ENCODE results near the gene GNAI3.
A peak's percentile ranks its signal among the peaks of the same experiment; 100 is the strongest.

GNAI3 gene

DNA sequence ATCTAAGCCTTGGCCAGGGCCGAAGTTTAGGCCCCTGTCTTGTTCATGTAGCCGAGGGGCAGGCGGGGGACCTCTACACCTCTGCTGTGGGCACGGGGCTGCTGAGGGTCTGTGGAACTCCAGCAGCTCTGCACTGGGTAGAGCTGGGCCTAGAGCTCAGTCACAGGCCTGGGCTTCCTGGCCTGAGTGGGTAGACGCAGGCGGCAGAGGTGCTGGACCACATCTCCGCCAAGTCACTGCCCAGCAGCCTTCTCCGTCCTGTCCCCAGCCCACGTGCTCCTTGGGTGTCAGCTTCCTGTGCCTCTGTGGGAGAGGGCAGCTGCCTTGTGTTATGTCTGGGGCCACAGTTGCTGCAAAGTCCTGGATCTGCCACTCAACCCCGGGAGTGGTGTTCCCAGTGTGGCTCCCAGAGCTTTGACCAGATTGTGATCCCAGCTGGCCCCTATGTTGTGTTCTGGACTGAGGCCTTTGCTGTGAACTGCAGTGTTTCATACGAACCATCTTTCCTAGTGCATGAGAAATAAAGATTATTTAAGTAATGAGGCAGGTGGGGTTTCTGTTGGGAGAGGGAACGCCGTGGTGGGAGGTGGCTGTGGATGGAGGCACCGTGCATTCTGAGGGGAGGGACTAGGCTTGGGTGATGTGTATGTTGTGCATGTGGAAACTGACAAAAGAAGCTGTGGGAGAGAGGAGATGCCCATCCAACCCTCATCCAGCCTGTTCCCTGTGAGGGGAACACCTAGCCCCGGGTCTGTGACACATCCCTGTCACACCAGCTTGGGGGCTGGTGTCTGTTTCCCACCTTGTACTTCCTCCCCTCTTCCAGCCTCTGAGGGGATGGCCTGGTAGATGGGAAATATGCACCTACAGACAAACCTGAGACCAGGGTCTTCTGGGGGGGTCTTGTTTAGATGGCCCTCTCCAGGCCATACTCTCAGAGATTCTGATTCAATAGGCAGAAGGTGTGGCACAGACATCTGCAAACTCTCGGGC, 83.4 kb downstream of the GNAI3 start:
- H3K4me3 ChIP-seq (ENCODE audit: low read depth, low read length): no peak overlapping the region
- H3K36me3 ChIP-seq (ENCODE audit: control insufficient read depth in 2 of 2, insufficient read depth in 1 of 2, low read length in 2 of 2): peaks cover 4 to 52% of the 10 kb centered on the region in 2 experiments; a peak in 2 of 3 replicates
- TF ChIP-seq REPIN1 (tag by site-specific recombination; IDR thresholded peaks at IDR 0.05; ENCODE audit: low read depth) (no peak), ZNF10 (tag by site-specific recombination; IDR thresholded peaks at IDR 0.05) (no peak), ZFHX2 (tag by site-specific recombination; conservative IDR thresholded peaks at IDR 0.05) (peak; percentile 49; the same call in 1 of the 2 replicates), ZNF623 (tag by site-specific recombination; IDR thresholded peaks at IDR 0.05) (no peak), ZNF776 (tag by site-specific recombination; IDR thresholded peaks at IDR 0.05; ENCODE audit: borderline replicate concordance) (no peak), EGR2 (tag by site-specific recombination; IDR thresholded peaks at IDR 0.05; ENCODE audit: low read depth) (peak; percentile 63), ZNF211 (tag by site-specific recombination; IDR thresholded peaks at IDR 0.05; ENCODE audit: low read depth) (no peak), ZSCAN16 (tag by site-specific recombination; IDR thresholded peaks at IDR 0.05) (no peak), ZNF19 (tag by site-specific recombination; IDR thresholded peaks at IDR 0.05; ENCODE audit: low read depth) (no peak), ZNF791 (tag by site-specific recombination; IDR thresholded peaks at IDR 0.05) (no peak), ZIC2 (tag by site-specific recombination; IDR thresholded peaks at IDR 0.05) (no peak), ZNF600 (tag by site-specific recombination; IDR thresholded peaks at IDR 0.05) (peak; percentile 36; the same call in 1 of the 2 replicates), ZNF223 (tag by site-specific recombination; IDR thresholded peaks at IDR 0.05) (no peak), ZNF529 (tag by site-specific recombination; IDR thresholded peaks at IDR 0.05; ENCODE audit: insufficient replicate concordance) (no peak)
- TF ChIP-seq, protein P1, sequence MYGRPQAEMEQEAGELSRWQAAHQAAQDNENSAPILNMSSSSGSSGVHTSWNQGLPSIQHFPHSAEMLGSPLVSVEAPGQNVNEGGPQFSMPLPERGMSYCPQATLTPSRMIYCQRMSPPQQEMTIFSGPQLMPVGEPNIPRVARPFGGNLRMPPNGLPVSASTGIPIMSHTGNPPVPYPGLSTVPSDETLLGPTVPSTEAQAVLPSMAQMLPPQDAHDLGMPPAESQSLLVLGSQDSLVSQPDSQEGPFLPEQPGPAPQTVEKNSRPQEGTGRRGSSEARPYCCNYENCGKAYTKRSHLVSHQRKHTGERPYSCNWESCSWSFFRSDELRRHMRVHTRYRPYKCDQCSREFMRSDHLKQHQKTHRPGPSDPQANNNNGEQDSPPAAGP (tag by site-specific recombination; IDR thresholded peaks at IDR 0.05): no peak
- no peaks in the 10 kb centered on the region for H3K9me3 ChIP-seq (ENCODE audit: control insufficient read depth, insufficient read depth, low read depth, low read length)
- ChIA-PET CTCF (interaction anchor here (0.9 to 5.8 kb wide), 12 partner anchors 8 to 142 kb away, joined by 3 to 63 read pairs (median 4); partner anchors contain the start of gene GNAI3), POLR2A (interaction anchor here (1.3 to 4.2 kb wide), 2 partner anchors 8 to 83 kb away, joined by 4 to 25 read pairs; partner anchors contain the start of gene GNAI3)
- no peak overlapping the region for H3K27ac ChIP-seq (ENCODE audit: extremely low read depth, low read depth, low read length)
- no peaks in the 10 kb centered on the region for H3K4me1 ChIP-seq (ENCODE audit: control insufficient read depth, insufficient read depth, low read length)

DNA sequence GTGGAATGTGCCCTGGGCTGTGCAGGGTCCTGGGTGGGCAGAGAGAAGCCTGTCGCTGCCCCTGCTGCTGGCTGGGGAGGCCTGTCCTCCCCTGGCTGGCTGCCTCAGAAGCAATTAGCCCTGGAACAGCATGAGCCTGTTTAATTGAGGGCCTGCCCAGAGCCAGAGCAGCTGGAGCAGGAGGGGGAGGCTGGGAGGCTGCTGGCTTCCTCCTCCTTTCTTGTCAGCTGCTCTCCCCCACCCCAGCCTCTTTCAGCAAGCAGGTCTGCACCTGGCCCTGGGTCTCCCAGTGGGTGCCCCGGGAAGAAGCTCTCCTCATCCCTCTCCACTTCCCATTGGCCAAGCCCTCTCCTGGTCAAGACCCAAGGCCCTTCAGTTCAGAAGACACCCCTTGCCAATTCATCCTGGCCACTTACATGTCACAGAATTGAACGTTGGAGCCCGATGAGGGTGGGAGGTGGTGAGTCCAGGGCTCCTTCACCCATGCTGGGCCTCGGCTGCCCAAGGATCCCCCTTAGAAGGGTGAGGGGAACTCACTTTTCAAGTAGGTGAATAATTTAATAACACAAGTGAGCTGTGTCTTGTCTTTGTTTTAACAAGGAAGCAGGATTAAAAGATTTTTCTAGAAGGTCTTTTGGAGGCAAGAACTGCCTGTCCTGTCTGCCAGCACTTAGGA, 84.4 kb downstream of the GNAI3 start:
- Histone ChIP-seq H3K9me3 (ENCODE audit: control insufficient read depth, insufficient read depth, low read depth, low read length) (no peaks in the 10 kb centered on the region), H3K36me3 (ENCODE audit: control insufficient read depth in 2 of 2, insufficient read depth in 1 of 2, low read length in 2 of 2) (peaks cover 2 to 42% of the 10 kb centered on the region in 2 experiments; a peak in 2 of 3 replicates), H3K27ac (ENCODE audit: extremely low read depth, low read depth, low read length) (no peak overlapping the region), H3K4me1 (ENCODE audit: control insufficient read depth, insufficient read depth, low read length) (no peaks in the 10 kb centered on the region), H3K4me3 (ENCODE audit: low read depth, low read length) (no peak overlapping the region)
- CTCF ChIA-PET: interaction anchor here (0.5 to 5.8 kb wide), 3 partner anchors 57 to 141 kb away, joined by 3 to 63 read pairs (median 3); no protein-coding TSS in a partner anchor
- POLR2A ChIA-PET: interaction anchor here (1.3 kb wide), 1 partner anchor 9 kb away, joined by 4 read pairs; no protein-coding TSS in a partner anchor
- TF ChIP-seq ZNF202 (tag by site-specific recombination; IDR thresholded peaks at IDR 0.05; ENCODE audit: borderline replicate concordance): no peak
- no peak for TF ChIP-seq ZNF157 (tag by site-specific recombination; IDR thresholded peaks at IDR 0.05)
- peak; percentile 82 for TF ChIP-seq ZIC2 (tag by site-specific recombination; IDR thresholded peaks at IDR 0.05)
- TF ChIP-seq ZSCAN30 (tag by site-specific recombination; IDR thresholded peaks at IDR 0.05): peak; percentile 82
- peak; percentile 77 for TF ChIP-seq OSR2 (tag by site-specific recombination; IDR thresholded peaks at IDR 0.05)
- TF ChIP-seq, protein P2, sequence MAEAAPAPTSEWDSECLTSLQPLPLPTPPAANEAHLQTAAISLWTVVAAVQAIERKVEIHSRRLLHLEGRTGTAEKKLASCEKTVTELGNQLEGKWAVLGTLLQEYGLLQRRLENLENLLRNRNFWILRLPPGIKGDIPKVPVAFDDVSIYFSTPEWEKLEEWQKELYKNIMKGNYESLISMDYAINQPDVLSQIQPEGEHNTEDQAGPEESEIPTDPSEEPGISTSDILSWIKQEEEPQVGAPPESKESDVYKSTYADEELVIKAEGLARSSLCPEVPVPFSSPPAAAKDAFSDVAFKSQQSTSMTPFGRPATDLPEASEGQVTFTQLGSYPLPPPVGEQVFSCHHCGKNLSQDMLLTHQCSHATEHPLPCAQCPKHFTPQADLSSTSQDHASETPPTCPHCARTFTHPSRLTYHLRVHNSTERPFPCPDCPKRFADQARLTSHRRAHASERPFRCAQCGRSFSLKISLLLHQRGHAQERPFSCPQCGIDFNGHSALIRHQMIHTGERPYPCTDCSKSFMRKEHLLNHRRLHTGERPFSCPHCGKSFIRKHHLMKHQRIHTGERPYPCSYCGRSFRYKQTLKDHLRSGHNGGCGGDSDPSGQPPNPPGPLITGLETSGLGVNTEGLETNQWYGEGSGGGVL (tag by site-specific recombination; IDR thresholded peaks at IDR 0.05): peak; percentile 62; the same call in 1 of the 2 replicates
- TF ChIP-seq ZNF23 (tag by site-specific recombination; IDR thresholded peaks at IDR 0.05; ENCODE audit: borderline replicate concordance): no peak
- TF ChIP-seq ZFP37 (tag by site-specific recombination; IDR thresholded peaks at IDR 0.05): no peak
- TF ChIP-seq, protein P3, sequence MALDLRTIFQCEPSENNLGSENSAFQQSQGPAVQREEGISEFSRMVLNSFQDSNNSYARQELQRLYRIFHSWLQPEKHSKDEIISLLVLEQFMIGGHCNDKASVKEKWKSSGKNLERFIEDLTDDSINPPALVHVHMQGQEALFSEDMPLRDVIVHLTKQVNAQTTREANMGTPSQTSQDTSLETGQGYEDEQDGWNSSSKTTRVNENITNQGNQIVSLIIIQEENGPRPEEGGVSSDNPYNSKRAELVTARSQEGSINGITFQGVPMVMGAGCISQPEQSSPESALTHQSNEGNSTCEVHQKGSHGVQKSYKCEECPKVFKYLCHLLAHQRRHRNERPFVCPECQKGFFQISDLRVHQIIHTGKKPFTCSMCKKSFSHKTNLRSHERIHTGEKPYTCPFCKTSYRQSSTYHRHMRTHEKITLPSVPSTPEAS (tag by site-specific recombination; IDR thresholded peaks at IDR 0.05): no peak
- peak; percentile 23; the same call in 1 of the 2 replicates for TF ChIP-seq ZNF664 (tag by site-specific recombination; IDR thresholded peaks at IDR 0.05)
- TF ChIP-seq ZNF423 (tag by site-specific recombination; IDR thresholded peaks at IDR 0.05): peak; percentile 74; the same call in 1 of the 2 replicates
- TF ChIP-seq ZNF175 (tag by site-specific recombination; IDR thresholded peaks at IDR 0.05): no peak
- TF ChIP-seq ZNF555 (tag by site-specific recombination; conservative IDR thresholded peaks at IDR 0.05): no peak
- peak; percentile 66 for TF ChIP-seq ZNF341 (tag by site-specific recombination; IDR thresholded peaks at IDR 0.05; ENCODE audit: low read depth)
- peak; percentile 47; the same call in 1 of the 2 replicates for TF ChIP-seq IKZF3 (tag by site-specific recombination; IDR thresholded peaks at IDR 0.05)
- TF ChIP-seq ZNF394 (tag by site-specific recombination; IDR thresholded peaks at IDR 0.05; ENCODE audit: borderline replicate concordance): peak; percentile 68; the same call in 1 of the 2 replicates
